ENCODE data around the gene PLCH1.

DNA sequence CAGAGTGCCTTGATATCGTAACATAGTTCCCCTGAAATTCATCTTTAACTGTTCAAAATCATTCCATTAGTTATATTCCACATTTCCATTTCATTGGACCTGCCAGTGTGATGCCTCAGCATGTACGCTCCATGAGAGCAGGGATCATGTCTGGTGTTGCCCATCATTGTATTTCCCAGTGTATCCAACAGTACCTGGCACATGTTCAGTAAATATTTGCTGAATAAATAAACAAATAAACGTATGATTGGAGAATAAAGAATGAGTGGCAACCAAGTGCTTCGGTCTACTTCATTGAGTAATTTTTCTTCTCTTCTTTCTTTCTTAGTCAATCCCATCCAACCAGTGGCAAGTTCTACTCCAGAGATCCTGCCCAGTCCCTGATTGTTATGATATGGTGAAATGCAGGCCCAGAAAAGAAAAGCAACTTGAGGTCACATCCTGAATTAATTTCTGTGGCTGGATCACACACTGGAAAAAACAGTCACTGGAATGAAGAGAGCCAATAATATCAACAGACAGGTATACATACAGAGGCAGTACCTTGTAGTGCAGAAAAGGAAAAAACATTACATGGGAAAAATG, 101.2 kb downstream of the PLCH1 start:
- TF ChIP-seq SNAI2 (CRISPR knock-in tag; IDR thresholded peaks at IDR 0.05) (no peak), TOX (CRISPR knock-in tag; IDR thresholded peaks at IDR 0.05; ENCODE audit: borderline replicate concordance) (no peak), ZC3H10 (CRISPR knock-in tag; IDR thresholded peaks at IDR 0.05) (no peak), ZFP3 (CRISPR knock-in tag; IDR thresholded peaks at IDR 0.05) (no peak), ZFP30 (CRISPR knock-in tag; IDR thresholded peaks at IDR 0.05) (no peak), CREB5 (CRISPR knock-in tag; IDR thresholded peaks at IDR 0.05; ENCODE audit: low read depth) (no peak), PPARA (CRISPR knock-in tag; IDR thresholded peaks at IDR 0.05; ENCODE audit: borderline replicate concordance) (no peak), ZNF565 (CRISPR knock-in tag; conservative IDR thresholded peaks at IDR 0.05; ENCODE audit: low read depth) (no peak), GLIS3 (CRISPR knock-in tag; IDR thresholded peaks at IDR 0.05) (no peak), OSR1 (CRISPR knock-in tag; IDR thresholded peaks at IDR 0.05) (no peak), CSRNP3 (CRISPR knock-in tag; IDR thresholded peaks at IDR 0.05) (no peak)
